ENCODE results near the gene TRAM2.

Gene TRAM2, protein sequence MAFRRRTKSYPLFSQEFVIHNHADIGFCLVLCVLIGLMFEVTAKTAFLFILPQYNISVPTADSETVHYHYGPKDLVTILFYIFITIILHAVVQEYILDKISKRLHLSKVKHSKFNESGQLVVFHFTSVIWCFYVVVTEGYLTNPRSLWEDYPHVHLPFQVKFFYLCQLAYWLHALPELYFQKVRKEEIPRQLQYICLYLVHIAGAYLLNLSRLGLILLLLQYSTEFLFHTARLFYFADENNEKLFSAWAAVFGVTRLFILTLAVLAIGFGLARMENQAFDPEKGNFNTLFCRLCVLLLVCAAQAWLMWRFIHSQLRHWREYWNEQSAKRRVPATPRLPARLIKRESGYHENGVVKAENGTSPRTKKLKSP

GRCh38 chr6:52577022-52577777 is at the start of gene TRAM2:
TSS of gene TRAM2 (minus strand) at chr6:52577060. CDS start at chr6:52576915, 145 bp downstream.
- DNase-seq, result peak; percentile 80

- no peak for DNase-seq
These were observed 46.0 kb upstream of the TRAM2 start for GRCh38 chr6:52622810-52623209.

GRCh38 chr6:52621631-52622030 is 44.8 kb upstream of the TRAM2 start:
- DNase-seq, result no peak

DNA sequence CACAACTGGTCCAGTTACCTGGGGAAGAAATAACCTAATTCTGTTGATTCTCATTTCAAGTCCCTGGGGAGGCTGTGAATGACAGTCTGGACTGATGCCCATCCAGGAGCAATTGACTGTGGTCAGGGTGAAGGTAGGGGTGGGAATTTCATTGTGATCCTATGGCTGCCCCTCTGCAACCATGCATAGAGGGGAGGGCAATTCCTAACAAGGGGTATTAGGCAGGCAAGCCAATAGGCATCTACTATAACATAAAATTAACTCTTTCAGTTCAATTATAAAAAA is 44.0 kb upstream of the TRAM2 start:
- DNase-seq, result no peak

GRCh38 chr6:52620055-52620905 is 43.4 kb upstream of the TRAM2 start:
- no peak for DNase-seq

DNA sequence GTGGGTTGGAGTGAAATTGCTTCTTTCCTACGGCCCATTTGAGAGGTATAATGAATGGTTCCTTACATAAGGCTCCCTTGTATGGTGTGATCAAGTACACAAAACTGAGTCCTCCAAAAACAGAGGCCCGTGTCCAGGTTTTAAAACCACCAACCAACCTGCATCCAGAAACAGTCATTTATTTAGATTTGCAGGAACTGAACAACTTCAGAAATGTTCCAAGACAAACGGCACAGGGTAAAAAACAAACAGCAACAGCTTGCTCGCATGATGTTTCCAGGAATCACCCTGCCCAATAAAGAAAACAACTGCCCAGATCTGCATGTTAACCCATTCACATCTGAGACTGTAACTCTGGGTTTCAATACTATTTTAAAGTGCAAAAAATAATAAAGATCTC is 40.2 kb upstream of the TRAM2 start:
- no peak for DNase-seq

DNA sequence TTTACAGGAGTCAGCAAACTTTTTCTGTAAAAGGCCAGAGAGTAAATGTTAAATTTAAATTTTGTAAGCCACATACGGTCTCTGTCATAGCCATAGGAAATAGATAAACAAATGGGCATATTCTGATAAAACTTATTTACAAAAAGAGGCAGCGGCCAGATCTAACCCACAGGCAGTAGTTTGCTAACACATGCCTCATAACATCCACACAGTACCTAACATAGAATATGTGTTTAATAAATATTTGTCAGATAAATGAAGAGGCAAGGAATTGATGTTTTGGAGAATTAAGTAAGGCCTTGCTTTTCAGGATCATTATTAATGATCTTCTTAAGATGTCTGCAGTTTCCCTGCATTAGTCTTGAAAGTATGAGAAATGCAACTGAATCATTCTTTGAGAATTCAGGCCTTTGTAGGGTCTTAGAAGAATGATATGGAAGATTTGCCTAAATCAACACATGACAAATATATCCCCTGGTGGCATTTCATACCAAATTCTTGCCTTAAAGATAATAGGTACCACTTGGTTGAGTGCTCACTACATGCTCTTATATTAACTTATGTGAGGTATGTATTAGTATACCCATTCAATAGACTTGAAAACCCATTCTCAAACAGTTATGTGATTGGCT is 39.3 kb upstream of the TRAM2 start:
- DNase-seq, result no peak

- DNase-seq, result no peak
These were observed 35.6 kb upstream of the TRAM2 start for GRCh38 chr6:52612336-52613054.

GRCh38 chr6:52611833-52612232 is 35.0 kb upstream of the TRAM2 start:
- DNase-seq, result no peak

- no peak for DNase-seq
These were observed 34.0 kb upstream of the TRAM2 start for GRCh38 chr6:52610745-52611355.

DNA sequence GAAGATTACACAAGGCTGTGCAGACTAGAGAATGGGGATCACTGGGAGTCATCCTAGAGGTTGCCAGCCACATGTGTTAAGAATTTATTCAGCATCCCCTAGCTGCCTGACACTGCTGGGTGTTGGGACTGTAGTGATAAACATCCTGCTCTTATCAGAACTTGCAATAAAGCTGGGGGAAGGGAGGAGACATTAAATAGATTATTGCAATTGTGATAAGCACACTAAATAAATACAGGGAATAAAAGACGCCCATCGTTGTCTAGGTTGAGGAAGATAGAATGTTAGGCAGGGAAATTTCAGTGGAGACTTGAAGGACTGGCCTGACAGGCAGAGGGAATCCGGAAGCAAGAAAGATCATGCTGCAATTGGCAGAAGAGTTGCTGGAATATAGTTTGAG is 33.2 kb upstream of the TRAM2 start:
- DNase-seq, result no peak

- no peak for DNase-seq
These were observed 28.8 kb upstream of the TRAM2 start for GRCh38 chr6:52605610-52606185.

- no peak for DNase-seq
These were observed 26.3 kb upstream of the TRAM2 start for GRCh38 chr6:52603000-52603795.

DNA sequence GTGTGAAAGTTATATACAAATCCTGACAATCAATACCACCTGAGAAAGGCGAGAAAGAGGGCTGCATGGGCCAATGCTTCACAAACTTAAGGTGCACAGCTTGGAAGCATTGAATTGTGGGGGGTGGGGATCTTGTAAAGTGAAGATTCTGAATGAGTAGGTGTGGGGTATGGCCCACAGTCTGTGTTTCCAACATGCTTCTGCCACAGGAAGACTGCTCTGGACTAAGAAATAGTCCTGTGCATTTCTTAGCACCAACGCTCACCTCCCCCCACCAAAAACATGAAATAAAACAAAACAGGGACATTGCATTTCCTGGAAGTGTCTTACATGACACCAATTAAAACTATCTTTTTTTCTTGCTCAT is 21.9 kb upstream of the TRAM2 start:
- no peak for DNase-seq

DNA sequence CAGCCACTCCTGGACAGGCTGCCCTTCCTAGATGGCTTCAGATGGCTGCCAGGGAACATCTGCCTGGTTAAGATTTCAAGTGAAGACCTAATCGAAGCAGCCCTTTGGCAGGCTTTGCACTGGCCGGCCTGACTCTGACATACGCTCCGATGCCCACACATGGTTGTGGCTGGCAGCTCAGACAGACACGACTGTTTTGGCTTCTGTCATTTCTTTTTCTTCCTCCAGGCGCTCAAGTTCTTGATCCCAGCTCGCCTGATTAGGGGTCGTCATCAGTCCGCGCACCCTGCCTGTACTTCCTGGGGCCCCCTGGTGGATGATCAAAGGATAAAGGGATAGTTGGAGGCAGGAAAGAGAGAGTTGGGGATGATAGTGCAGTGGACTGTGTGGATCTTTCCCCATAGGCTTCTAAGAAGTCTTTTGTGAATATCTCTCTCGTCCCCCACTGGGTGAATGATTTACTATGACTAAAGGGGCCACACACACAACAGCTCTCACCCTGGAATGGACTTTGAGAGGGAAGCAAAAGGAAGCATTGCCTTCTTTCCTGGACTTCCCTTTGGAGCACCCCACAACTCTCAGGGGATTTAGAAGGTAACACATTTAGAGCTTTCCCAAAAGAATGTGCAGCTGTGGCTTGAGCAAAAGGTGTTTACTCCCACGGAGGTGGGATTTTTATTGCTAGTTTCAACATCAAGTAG is 21.4 kb upstream of the TRAM2 start:
- no peak for DNase-seq

- no peak for DNase-seq
These were observed 20.9 kb upstream of the TRAM2 start for GRCh38 chr6:52597738-52598122.

DNA sequence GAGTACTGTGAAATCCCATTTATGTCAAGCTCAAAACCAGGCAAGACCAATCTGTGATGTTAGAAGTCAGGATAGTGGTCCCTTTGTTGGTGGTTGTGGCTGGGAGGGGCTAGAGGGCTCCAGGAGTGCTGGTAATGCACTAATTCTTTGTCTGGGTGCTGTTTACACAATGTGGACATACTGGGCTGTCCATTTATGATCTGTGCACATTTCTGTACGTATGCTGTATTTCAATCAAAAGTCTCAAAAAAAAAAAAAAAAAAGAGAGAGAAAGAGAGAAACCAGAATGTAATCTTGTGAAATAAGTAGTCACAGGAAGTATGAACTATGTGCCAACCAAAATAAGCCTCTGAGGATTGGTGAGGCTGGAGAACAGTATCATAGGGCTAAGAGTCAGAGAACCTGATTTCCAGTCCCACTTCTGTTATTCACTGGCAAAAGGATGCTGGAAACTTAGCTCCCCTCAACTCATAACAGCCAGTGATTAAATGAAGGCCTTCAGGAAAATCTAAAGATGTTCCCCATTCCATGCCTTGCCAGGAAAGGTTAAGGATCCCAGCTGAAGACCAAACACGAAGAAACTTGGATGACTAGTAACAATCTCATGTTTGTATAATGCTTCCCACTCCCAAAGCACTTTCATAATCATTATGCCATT is 19.6 kb upstream of the TRAM2 start:
- no peak for DNase-seq

DNA sequence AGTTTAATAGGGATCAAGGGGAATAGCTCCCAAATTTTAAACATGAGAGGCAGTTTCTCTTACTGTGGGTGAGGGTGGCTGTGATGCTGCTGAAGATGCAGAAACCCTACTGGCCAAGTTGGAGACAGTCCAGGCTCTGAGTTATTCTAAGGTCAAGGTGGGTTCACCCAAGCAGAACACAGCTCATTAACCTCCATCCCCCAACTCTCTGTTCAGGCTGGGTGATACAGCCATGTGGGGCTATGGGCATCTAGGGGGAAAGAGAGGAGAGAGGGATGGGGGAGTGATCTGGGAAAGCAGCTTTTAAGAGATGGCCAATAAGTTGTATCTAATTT is 18.9 kb upstream of the TRAM2 start:
- no peak for DNase-seq

- no peak for DNase-seq
These were observed 18.3 kb upstream of the TRAM2 start for GRCh38 chr6:52595000-52595795.
